Transverse colon (tissue), 4 donors: Measurements from ENCODE around the gene SPECC1. TPM values are rescaled to one million over a fixed set of nuclear protein-coding genes. Genes with fewer than 3 reads are reported as not detected.

ENCODE experiments used
- DNase-seq: peaks from one replicate; pipeline ENCODE4 v3.0.0-alpha.2; 2019
- H3K27ac ChIP-seq, 4 donors: fragments of 200-600 bp; sonication (generic); 2 replicates each; pipeline ENCODE4 v1.5.1; 2016 to 2018; ENCODE audit warnings: inconsistent platforms in 4 of 4
- H3K27me3 ChIP-seq: fragments of 200-600 bp; sonication (generic); 2 replicates; pipeline ENCODE4 v1.5.1; 2017; ENCODE audit warnings: inconsistent platforms
- H3K36me3 ChIP-seq, 4 donors: fragments of 200-600 bp; sonication (generic); 2 replicates each; pipeline ENCODE4 v1.5.1; 2017 to 2019; ENCODE audit warnings: inconsistent platforms in 4 of 4
- H3K4me1 ChIP-seq, 4 donors: fragments of 200-600 bp; sonication (generic); 2 replicates each; pipeline ENCODE4 v1.5.1; 2017 to 2020; ENCODE audit warnings: inconsistent platforms in 4 of 4
- H3K4me3 ChIP-seq, 4 donors: fragments of 200-600 bp; sonication (generic); 1 replicate in 1 of 4; 2 replicates in 3 of 4; pipeline versions ENCODE4 v1.5.1 to v1.6.1; 2017 to 2019; ENCODE audit warnings: inconsistent platforms in 4 of 4
- H3K9me3 ChIP-seq, 2 donors: fragments of 200-600 bp; sonication (generic); 2 replicates each; pipeline ENCODE4 v1.5.1; 2017 to 2019; ENCODE audit warnings: inconsistent platforms in 2 of 2
- EP300 ChIP-seq: sonication (generic); formaldehyde crosslinking; IDR thresholded peaks from one replicate; pipeline ENCODE4 v1.6.1; 2017; ENCODE audit warnings: antibody characterized with exemption, low read depth
- POLR2A ChIP-seq: fragments of 450-650 bp; IDR thresholded peaks from one replicate; pipeline ENCODE4 v1.6.1; 2016; ENCODE audit warnings: antibody characterized with exemption, mild to moderate bottlenecking, moderate library complexity
- POLR2AphosphoS5 ChIP-seq, 3 donors: sonication (generic); formaldehyde crosslinking; IDR thresholded peaks; one replicate each; pipeline ENCODE4 v1.6.1; 2016; ENCODE audit warnings: antibody characterized with exemption in 3 of 3
- WGBS, 2 donors: methylation state at CpG; one replicate each; pipeline ENCODE4 v1.1.5; 2018; ENCODE audit warnings: low coverage in 1 of 2; 5-methylcytosine and 5-hydroxymethylcytosine counted together
- in situ Hi-C, 4 donors: fragments of 200-750 bp; cut with MboI; loops; one replicate each; pipeline versions ENCODE4 v1.15.0 to v1.15.1; 2017; ENCODE audit warnings: low sequenced_read_pairs in 3 of 4, low pct_ligation_motif_present in 1 of 4, low pct_unique_long_range_greater_than_20kb in 1 of 4
- intact Hi-C: fragments of 100-400 bp; cut with DNase I; formaldehyde crosslinking; loops from one replicate; pipeline ENCODE4 v1.15.1; 2023; ENCODE audit warnings: low total_unique reads
- total RNA-seq, 4 donors: library from RNA; depleted of rRNA; stranded (reverse); fragments of >200 nt; gene quantifications; one replicate each; pipeline ENCODE4 v1.1.0, GENCODE V29; 2016
- TF ChIP-seq, protein P1 (sequence below), 5 experiments: fragments of 200-600 bp in 3 of 5; fragments of 450-650 bp in 2 of 5; sonication (generic) in 3 of 5; IDR thresholded peaks; 1 replicate in 2 of 5; 2 replicates in 3 of 5; pipeline ENCODE4 v1.5.1; 2016 to 2017; ENCODE audit warnings: antibody characterized with exemption in 5 of 5, inconsistent platforms in 3 of 5, mild to moderate bottlenecking in 2 of 5, moderate library complexity in 1 of 5

The SPECC1 gene
- total RNA-seq, 4 donors from 2014 or later: 117 to 141 (median 125) TPM

GRCh38 chr17:20114466-20114865 is 105.3 kb downstream of the SPECC1 start:
- WGBS, 2 donors: 79 to 90% methylated on average over 2 of the region's 2 CpGs
- intact Hi-C loops (no loop called here), in situ Hi-C loops (loop anchor here in 3 of 4 donors (5.0 to 25.0 kb wide), 3 partner anchors 120 to 198 kb away; no protein-coding TSS in a partner anchor)
- Histone ChIP-seq H3K4me1 (peaks cover 0 to 3% (median 0%) of the 10 kb centered on the region in 4 donors), H3K4me3 (no peak overlapping the region), H3K36me3 (no peaks in the 10 kb centered on the region), H3K27me3 (no peaks in the 10 kb centered on the region), H3K27ac (no peak overlapping the region), H3K9me3 (no peaks in the 10 kb centered on the region)
- no peak for DNase-seq
- TF ChIP-seq POLR2A: no peak
- TF ChIP-seq, protein P1, sequence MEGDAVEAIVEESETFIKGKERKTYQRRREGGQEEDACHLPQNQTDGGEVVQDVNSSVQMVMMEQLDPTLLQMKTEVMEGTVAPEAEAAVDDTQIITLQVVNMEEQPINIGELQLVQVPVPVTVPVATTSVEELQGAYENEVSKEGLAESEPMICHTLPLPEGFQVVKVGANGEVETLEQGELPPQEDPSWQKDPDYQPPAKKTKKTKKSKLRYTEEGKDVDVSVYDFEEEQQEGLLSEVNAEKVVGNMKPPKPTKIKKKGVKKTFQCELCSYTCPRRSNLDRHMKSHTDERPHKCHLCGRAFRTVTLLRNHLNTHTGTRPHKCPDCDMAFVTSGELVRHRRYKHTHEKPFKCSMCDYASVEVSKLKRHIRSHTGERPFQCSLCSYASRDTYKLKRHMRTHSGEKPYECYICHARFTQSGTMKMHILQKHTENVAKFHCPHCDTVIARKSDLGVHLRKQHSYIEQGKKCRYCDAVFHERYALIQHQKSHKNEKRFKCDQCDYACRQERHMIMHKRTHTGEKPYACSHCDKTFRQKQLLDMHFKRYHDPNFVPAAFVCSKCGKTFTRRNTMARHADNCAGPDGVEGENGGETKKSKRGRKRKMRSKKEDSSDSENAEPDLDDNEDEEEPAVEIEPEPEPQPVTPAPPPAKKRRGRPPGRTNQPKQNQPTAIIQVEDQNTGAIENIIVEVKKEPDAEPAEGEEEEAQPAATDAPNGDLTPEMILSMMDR (IDR thresholded peaks at IDR 0.05): no peak
- TF ChIP-seq POLR2AphosphoS5 (IDR thresholded peaks at IDR 0.05): no peak
- TF ChIP-seq EP300: no peak

DNA sequence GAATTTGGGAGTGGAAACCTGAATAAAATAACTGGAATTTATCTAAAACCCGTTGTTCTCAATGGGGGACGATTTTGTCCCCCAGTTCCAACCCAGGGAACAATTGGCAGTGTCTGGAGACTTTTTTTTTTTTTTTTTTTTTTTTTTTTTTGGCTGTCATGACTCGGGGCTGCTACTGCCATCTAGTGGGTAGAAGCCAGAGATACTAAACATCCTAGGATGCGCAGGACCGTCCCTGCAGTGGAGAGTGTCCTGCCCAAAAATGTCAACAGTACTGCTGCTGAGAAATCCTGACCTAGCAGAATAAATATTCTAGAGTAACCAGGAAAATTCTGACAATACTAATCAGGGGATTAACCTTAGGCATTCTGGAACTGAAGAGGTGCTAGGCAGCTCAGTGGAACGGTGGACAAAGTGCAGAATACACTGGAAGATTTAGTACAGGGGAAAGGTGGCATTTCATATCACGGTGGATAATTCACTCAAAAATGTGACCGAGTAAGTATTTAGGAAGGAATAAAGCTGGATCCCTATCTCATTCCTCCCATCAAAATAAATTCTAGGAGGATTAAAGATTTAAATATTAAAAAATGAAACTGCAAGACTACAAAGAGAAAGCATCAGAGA is 107.6 kb downstream of the SPECC1 start:
- in situ Hi-C loops: loop anchor here in 2 of 4 donors (10.0 to 25.0 kb wide), 2 partner anchors 122 to 196 kb away; no protein-coding TSS in a partner anchor
- Histone ChIP-seq H3K36me3 (no peaks in the 10 kb centered on the region), H3K9me3 (no peaks in the 10 kb centered on the region), H3K4me1 (peaks cover 0 to 6% (median 3%) of the 10 kb centered on the region in 4 donors), H3K27me3 (no peaks in the 10 kb centered on the region), H3K4me3 (no peak overlapping the region), H3K27ac (no peak overlapping the region)
- WGBS, 2 donors: 14% methylated on average over 4 to 8 of the region's 8 CpGs
- intact Hi-C loops: loop anchor here (2.0 kb wide), 1 partner anchor 124 kb away; no protein-coding TSS in a partner anchor
- no peak for TF ChIP-seq POLR2A
- TF ChIP-seq POLR2AphosphoS5 (IDR thresholded peaks at IDR 0.05): no peak
- TF ChIP-seq, protein P1 (IDR thresholded peaks at IDR 0.05): peak; percentile 39 to 61 (median 56)
- no peak for TF ChIP-seq EP300
- DNase-seq: peak; percentile 33

DNA sequence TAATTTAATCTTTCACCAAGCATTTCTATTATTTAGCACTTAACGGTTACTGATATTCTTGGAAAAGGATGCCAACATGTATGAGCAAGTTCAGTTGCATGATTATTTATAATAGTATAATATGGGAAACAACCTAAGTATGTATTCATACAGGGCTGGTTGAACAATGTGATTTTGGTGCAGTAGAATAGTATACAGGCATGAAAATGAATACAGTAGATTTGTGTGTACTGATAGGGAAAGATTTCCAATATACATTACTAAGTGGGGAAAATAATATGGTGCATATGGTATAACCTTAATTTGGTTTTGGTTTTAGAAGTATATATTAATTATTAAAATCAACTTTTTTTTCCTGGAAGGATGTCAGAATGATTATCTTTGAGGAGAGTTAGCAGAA is 109.1 kb downstream of the SPECC1 start:
- Histone ChIP-seq H3K4me1 (peaks cover 0 to 10% (median 7%) of the 10 kb centered on the region in 4 donors), H3K36me3 (no peaks in the 10 kb centered on the region), H3K9me3 (no peaks in the 10 kb centered on the region), H3K27me3 (no peaks in the 10 kb centered on the region), H3K27ac (no peak overlapping the region), H3K4me3 (no peak overlapping the region)
- in situ Hi-C loops (loop anchor here in 2 of 4 donors (10.0 to 25.0 kb wide), 2 partner anchors 123 to 194 kb away; no protein-coding TSS in a partner anchor), intact Hi-C loops (no loop called here)
- no peak for DNase-seq
- TF ChIP-seq, protein P1 (IDR thresholded peaks at IDR 0.05): no peak
- TF ChIP-seq EP300 (no peak), POLR2AphosphoS5 (IDR thresholded peaks at IDR 0.05) (no peak), POLR2A (no peak)
- 91 to 100% methylated on average over 1 of the region's 1 CpG for WGBS, 2 donors

DNA sequence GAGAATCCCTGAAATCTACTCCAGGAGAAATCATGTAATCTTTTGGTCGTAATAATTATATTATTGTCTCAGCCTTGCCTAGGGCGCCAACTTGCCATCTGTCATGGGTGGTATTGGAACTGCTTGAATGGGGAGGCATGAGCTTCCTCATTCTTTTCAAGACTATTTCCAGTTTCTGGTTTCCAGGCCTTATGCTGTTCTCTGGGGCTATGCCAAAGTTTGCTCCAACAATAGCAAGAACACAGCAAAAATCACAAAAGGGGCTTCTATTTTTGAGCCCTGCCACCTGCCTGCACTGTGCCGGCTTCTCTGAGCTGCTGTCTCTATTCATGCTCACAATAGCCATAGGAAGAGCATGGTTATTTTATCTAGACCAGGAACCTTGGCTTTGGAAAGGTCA is 111.7 kb downstream of the SPECC1 start:
- in situ Hi-C loops: loop anchor here in 3 of 4 donors (10.0 to 25.0 kb wide), 3 partner anchors 104 to 194 kb away; no protein-coding TSS in a partner anchor
- H3K27me3 ChIP-seq: no peaks in the 10 kb centered on the region
- no peak overlapping the region for H3K27ac ChIP-seq
- H3K4me3 ChIP-seq: no peak overlapping the region
- WGBS, 2 donors: 55 to 61% methylated on average over 3 of the region's 3 CpGs
- TF ChIP-seq POLR2A (no peak), EP300 (no peak), POLR2AphosphoS5 (IDR thresholded peaks at IDR 0.05) (no peak)
- TF ChIP-seq, protein P1 (IDR thresholded peaks at IDR 0.05): no peak
- H3K9me3 ChIP-seq: no peaks in the 10 kb centered on the region
- H3K4me1 ChIP-seq: peaks cover 0 to 10% (median 7%) of the 10 kb centered on the region in 4 donors
- intact Hi-C loops: loop anchor here (10.0 kb wide), 1 partner anchor 194 kb away; no protein-coding TSS in a partner anchor
- no peak for DNase-seq
- H3K36me3 ChIP-seq: no peaks in the 10 kb centered on the region
